ENCODE measurements around the gene OR1M1. TPM values are rescaled to one million over a fixed set of nuclear protein-coding genes. Genes with fewer than 3 reads are reported as not detected.

The OR1M1 gene
- polyA plus RNA-seq, 2 of the 4 experiments (the other 2 are of a cell fraction), result not detected

DNA sequence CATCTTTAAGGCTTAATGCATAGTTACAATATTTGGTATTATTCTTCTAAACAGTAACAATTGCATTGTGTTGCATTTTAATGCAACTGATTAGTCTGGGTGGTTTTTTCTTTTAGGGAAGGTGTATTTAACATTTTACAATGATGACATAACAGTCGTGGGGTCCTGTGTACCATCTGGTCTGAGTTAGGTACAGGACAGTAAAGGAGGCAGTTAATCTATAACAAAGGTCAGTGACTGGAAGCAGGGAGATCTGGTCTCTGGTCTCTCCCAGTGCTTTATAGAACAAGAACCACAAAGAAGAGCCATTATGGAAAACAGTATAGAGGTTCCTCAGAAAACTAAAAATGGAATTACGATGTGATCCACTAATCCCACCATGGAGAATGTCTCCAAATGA, 23.1 kb downstream of the OR1M1 start:
- Histone ChIP-seq H3K9me3 (no peaks in the 10 kb centered on the region), H3K4me2 (no peak overlapping the region), H3K4me1 (no peaks in the 10 kb centered on the region), H3K4me3 (no peak overlapping the region), H3K27ac (no peak overlapping the region)
- ChIA-PET CTCF (interaction anchor here (0.7 kb wide), 1 partner anchor 43 kb away, joined by 3 read pairs; no protein-coding TSS in a partner anchor), POLR2A (no interaction called here)
- WGBS (ENCODE audit: missing lambda C conversion rate), result 8% methylated on average over 2 of the region's 2 CpGs
- ATAC-seq, result no peak
- DNase-seq (ENCODE audit: low read depth in 1 of 2, low spot score in 1 of 2), result no peak
- no peak for TF ChIP-seq HEYL (CRISPR knock-in tag; IDR thresholded peaks at IDR 0.05)
- no peak for FAIRE-seq

DNA sequence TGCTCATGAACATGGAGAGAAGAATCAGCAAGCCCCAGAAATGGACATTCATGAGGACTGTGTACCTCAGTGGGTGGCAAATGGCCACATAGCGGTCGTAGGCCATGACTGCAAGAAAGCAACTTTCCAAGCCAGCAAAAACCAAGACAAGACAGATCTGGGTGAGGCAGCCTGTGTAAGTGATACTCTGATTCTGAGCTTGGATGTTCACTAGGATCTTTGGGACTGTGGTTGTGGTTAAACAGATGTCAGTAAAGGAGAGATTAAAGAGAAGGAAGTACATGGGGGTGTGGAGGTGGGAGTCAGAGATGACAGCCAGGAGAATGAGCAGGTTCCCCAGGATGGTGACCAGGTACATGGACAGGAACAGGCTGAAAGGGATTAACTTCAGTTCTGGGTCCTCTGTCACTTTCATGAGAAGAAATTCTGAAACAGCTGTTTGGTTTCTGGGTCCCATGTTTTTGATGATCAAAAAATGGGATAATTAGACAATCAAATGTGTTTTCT, 28.5 kb downstream of the OR1M1 start, which contains the start of gene OR7G1:
OR7G1 (minus strand) TSS at position 457 of the 507 bp plus-strand sequence; CDS start at position 457, 0 bp downstream.
- TF ChIP-seq RAD21 (conservative IDR thresholded peaks at IDR 0.05 in 1 of 2, IDR thresholded peaks at IDR 0.05 in 1 of 2) (no peak), ESRRA (IDR thresholded peaks at IDR 0.05; ENCODE audit: borderline replicate concordance, low read length) (no peak), NFE2L2 (conservative IDR thresholded peaks at IDR 0.05; ENCODE audit: low read length) (no peak), ZNF302 (CRISPR knock-in tag; IDR thresholded peaks at IDR 0.05) (no peak), POLR2AphosphoS2 (conservative IDR thresholded peaks at IDR 0.05; ENCODE audit: low read length) (no peak), FOXS1 (CRISPR knock-in tag; IDR thresholded peaks at IDR 0.05) (no peak), FOSB (CRISPR knock-in tag; IDR thresholded peaks at IDR 0.05) (no peak), JUN (IDR thresholded peaks at IDR 0.05) (no peak), CBX8 (IDR thresholded peaks at IDR 0.05) (no peak), KDM5A (IDR thresholded peaks at IDR 0.05) (no peak)
- Histone ChIP-seq H3K9me3 (no peaks in the 10 kb centered on the region), H3K27ac (no peak within 1 kb of the TSS), H3K4me1 (no peaks in the 10 kb centered on the region), H3K4me2 (no peak within 1 kb of the TSS), H3K4me3 (no peak within 1 kb of the TSS)
- FAIRE-seq (no peak), ATAC-seq (no peak), DNase-seq (ENCODE audit: low read depth in 1 of 2, low spot score in 1 of 2) (no peak)
- ChIA-PET CTCF (no interaction called here), POLR2A (no interaction called here)
- 26% methylated on average over 2 of the region's 2 CpGs for WGBS (ENCODE audit: missing lambda C conversion rate)

GRCh38 chr19:9116547-9116946, 29.7 kb downstream of the OR1M1 start:
- H3K27ac ChIP-seq, result no peak overlapping the region
- no peak overlapping the region for H3K4me3 ChIP-seq
- H3K4me2 ChIP-seq, result no peak overlapping the region
- FAIRE-seq (no peak), DNase-seq (ENCODE audit: low read depth in 1 of 2, low spot score in 1 of 2) (no peak), ATAC-seq (no peak)
- WGBS (ENCODE audit: missing lambda C conversion rate), result 42% methylated on average over 5 of the region's 5 CpGs
- no peaks in the 10 kb centered on the region for H3K9me3 ChIP-seq
- TF ChIP-seq, protein P1, sequence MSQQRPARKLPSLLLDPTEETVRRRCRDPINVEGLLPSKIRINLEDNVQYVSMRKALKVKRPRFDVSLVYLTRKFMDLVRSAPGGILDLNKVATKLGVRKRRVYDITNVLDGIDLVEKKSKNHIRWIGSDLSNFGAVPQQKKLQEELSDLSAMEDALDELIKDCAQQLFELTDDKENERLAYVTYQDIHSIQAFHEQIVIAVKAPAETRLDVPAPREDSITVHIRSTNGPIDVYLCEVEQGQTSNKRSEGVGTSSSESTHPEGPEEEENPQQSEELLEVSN (IDR thresholded peaks at IDR 0.05; ENCODE audit: borderline replicate concordance, low read depth), result no peak
- TF ChIP-seq ELK1 (IDR thresholded peaks at IDR 0.05; ENCODE audit: low read depth, low read length), result no peak
- H3K4me1 ChIP-seq, result no peaks in the 10 kb centered on the region
- ChIA-PET POLR2A (no interaction called here), CTCF (no interaction called here)

DNA sequence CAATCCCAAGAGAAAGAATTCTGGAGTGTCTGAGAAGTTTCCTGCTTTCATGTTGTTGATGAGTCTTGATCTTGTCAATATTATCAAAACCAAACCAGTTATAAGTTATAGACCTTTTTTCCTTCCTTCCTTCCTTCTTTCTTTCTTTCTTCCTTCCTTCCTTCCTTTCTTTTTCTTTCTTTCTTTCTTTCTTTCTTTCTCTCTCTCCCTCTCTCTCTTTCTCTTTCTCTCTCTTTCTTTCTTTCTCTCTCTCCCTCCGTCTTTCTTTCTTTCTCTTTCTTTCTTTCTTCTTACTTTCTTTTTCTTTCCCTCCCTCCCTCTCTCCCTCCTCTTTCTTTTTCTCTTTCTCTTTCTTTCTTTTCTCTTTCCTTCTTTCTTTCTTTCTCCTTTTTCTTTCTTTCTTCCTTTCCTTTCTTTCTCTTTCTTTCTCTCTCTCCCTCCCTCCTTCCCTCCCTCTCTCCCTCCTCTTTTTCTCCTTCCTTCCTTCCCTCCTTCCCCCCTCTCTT, 40.1 kb downstream of the OR1M1 start, which contains the start of gene OR7G3:
OR7G3 (minus strand) TSS at position 51 of the 506 bp plus-strand sequence; CDS start at position 51, 0 bp downstream.
- CTCF ChIA-PET, result no interaction called here
- POLR2A ChIA-PET, result no interaction called here
- Histone ChIP-seq H3K4me2 (no peak within 1 kb of the TSS), H3K9me3 (no peaks in the 10 kb centered on the region), H3K4me3 (no peak within 1 kb of the TSS), H3K4me1 (no peaks in the 10 kb centered on the region), H3K27ac (no peak within 1 kb of the TSS)
- TF ChIP-seq KDM5A (IDR thresholded peaks at IDR 0.05), result no peak
- TF ChIP-seq MAFK (IDR thresholded peaks at IDR 0.05; ENCODE audit: partially characterized antibody), result no peak
- no peak for TF ChIP-seq JUNB (IDR thresholded peaks at IDR 0.05)
- no peak for TF ChIP-seq CBX2 (IDR thresholded peaks at IDR 0.05; ENCODE audit: borderline replicate concordance, low read depth)
- no peak for TF ChIP-seq EHMT2 (IDR thresholded peaks at IDR 0.05; ENCODE audit: low read depth)
- no peak for TF ChIP-seq NPAS2 (CRISPR knock-in tag; IDR thresholded peaks at IDR 0.05; ENCODE audit: borderline replicate concordance)
- TF ChIP-seq NR3C1 (IDR thresholded peaks at IDR 0.05), result no peak
- TF ChIP-seq FOSB (CRISPR knock-in tag; IDR thresholded peaks at IDR 0.05), result no peak
- TF ChIP-seq ELK1 (IDR thresholded peaks at IDR 0.05; ENCODE audit: low read depth, low read length), result no peak
- no peak for DNase-seq (ENCODE audit: low read depth in 1 of 2, low spot score in 1 of 2)
- no peak for ATAC-seq
- 17% methylated on average over 1 of the region's 1 CpG for WGBS (ENCODE audit: missing lambda C conversion rate)
- no peak for FAIRE-seq

Data from A549 (cell line).